ENCODE data around the gene KCNK15.

KCNK15 gene

GRCh38 chr20:44792796-44793195 is 47.1 kb downstream of the KCNK15 start:
- DNase-seq, result no peak

GRCh38 chr20:44795836-44796235 is 50.2 kb downstream of the KCNK15 start:
- DNase-seq, result no peak

GRCh38 chr20:44796311-44796710 is 50.6 kb downstream of the KCNK15 start:
- DNase-seq, result no peak

- DNase-seq, result no peak
Measured at GRCh38 chr20:44796758-44797457, 51.2 kb downstream of the KCNK15 start.

GRCh38 chr20:44799691-44800090 is 54.0 kb downstream of the KCNK15 start:
- no peak for DNase-seq

- no peak for DNase-seq
Measured at GRCh38 chr20:44800391-44801046, 54.9 kb downstream of the KCNK15 start.

All from DMS53 (cell line).